Panc1 (cell line): Measurements from ENCODE around the gene ABCB8.

ENCODE experiments used
- CTCF ChIP-seq: fragments of 450-650 bp; IDR thresholded peaks from 2 replicates; pipeline ENCODE4 v1.5.1; 2017; ENCODE audit warnings: mild to moderate bottlenecking
- POLR2AphosphoS5 ChIP-seq: IDR thresholded peaks from 2 replicates; pipeline ENCODE4 v1.6.1; 2012; ENCODE audit warnings: mild to moderate bottlenecking, low read depth, low read length, moderate library complexity
- SIN3A ChIP-seq: IDR thresholded peaks from 2 replicates; pipeline ENCODE4 v1.6.1; 2012; ENCODE audit warnings: low read depth, mild to moderate bottlenecking, low read length, moderate library complexity, borderline replicate concordance; ENCODE audit not compliant: insufficient read depth
- TCF7L2 ChIP-seq: IDR thresholded peaks from 2 replicates; pipeline ENCODE4 v1.6.1; 2011; ENCODE audit warnings: mild to moderate bottlenecking, low read depth, low read length, inconsistent platforms

DNA sequence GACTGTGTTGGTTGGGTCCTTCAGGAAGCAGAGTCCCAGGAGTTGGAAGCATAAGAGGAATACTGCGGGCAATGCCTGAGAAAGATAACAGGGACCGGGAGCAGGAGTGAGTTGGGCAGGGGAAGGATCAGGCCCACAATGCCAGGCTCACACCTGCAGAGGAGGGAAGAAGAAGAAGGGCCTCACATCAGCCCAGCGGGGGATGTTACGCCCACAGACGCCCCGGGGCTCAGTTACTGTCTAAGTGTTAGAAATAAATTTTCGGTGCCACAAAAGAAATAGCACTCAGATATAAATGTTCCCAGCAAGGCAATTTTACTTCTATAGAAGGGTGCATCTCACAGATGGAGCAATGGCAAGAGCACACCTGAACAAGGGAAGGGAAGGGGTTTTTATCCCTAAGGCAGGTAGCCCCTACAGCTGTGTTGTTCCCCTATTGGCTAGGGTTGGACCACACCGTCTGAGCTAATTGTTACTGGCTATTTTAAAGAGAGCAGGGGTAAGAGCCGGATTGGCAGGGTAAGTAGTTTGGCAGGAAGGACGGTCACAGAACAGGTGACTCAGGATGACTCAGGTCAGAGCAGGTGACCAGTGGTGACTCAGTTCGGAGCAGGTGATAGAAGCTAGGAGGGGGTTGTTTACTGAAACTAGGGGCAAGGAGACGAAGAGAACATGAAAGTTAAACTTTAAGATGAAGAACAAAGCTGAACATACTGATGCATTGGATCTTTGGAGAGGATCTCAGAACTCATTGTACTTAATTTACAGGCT lies 37.6 kb upstream of the ABCB8 start, which contains the start of gene NOS3:
- TF ChIP-seq CTCF (no peak), TCF7L2 (no peak), SIN3A (no peak), POLR2AphosphoS5 (no peak)
